Stimulated activated CD4-positive, alpha-beta T cell treated with anti-CD3 and anti-CD28 coated beads, TNF-alpha, amount 100 ng/mL, for 4 hours (primary cell): ENCODE data around the gene FRAT1.

ENCODE experiments used
- DNase-seq, 3 experiments: peaks; one replicate each; pipeline ENCODE4 v3.0.0-alpha.2; 2020; ENCODE audit warnings: low read depth in 3 of 3

The FRAT1 gene

GRCh38 chr10:97365761-97366351 is 46.8 kb downstream of the FRAT1 start:
- DNase-seq: no peak

DNA sequence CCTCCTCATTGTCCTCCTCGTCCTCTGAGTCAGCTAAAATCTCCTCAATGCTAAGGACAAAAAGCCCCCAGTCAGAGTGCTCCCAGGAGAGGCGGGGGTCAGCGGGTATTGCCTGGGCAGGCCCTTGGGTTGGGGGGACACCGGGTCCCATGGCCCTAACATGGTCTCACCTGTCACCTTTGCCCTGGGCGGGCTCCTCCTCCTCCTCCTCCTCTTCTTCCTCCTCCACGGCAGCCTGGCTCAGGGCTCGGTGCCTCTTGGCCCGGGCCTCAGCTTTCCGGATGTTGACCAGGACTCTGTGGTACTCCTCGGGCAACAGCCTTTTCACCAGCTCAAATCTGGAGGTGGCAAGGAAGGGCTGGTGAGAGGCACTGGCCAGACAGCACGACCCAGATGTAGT is 47.5 kb downstream of the FRAT1 start:
- DNase-seq: no peak

- DNase-seq: no peak
Measured at GRCh38 chr10:97367126-97367649, 48.1 kb downstream of the FRAT1 start.
